Anterior cingulate cortex (tissue), 58 donors: ENCODE measurements around the gene MEGF11.

Experiments
- DNase-seq, 58 donors: peaks; one replicate each; lab custom pipeline; 2025; lab: John Stamatoyannopoulos, UW

MEGF11 gene

DNA sequence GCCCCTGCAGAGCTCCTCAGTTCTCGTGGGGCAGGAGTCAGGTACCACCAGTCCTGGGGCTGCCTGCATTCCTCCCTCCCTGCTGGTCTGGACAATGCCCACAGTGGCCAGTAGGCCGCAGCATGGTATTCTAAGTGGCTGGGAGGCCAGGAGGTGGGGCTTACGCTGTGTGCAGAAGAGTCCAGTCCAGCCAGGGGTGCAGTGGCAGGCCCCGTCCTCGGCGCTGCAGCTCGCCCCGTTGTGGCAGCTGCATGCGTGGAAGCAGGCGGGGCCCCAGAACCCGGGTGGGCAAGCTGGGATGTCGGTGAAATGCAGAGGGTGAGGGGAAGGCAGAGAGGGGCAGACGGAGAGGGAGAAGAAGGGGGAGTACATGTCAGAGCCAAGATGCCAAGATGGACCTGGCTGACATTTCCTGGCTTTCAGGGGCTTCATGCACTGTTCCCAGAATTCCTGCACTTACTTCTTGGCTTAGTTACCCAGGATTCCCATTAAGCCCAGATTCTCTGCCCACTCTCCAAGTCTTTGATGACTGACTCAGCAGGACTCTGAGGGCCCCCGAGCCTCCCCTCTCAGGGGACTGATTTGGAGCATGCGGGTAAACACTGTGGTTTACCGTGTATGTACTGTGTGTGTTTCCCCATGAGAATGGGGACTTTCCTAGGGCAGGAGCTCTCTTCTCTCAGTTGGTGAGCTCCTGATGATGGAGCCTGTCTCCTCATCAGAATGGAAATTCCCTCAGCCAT lies 336.7 kb downstream of the MEGF11 start:
- peak in 51 of 58 donors; percentile 6 to 80 (median 50) for DNase-seq

DNA sequence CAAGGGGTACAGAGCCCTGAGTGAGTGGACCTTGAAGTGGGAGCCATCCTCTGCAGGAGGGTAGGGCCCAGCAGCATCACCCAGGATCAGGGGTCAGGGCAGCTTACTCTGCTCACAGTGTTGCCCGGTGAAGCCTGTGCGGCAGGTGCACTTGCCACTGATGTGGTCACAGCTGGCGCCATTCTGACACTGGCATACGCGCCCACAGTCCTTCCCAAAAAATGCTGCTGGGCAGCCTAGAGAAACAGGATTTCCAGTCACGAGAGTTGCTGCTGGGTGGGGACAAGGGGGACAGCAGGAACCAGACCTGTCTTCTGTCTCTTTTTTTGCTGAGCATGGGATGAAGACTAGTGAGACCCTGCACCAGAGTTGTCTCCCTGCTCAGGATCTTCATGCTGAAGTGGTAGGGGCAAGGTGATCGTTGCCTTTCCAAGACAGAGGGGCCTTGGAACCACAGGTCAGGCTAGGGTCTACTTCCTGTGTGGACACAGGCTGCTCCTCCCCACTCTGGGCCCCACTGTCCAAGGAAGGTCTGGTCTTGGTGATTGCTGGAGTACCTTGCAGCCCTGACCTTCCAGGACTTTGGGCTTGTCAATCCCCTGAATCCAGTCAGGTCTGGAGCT lies 337.4 kb downstream of the MEGF11 start:
- DNase-seq: no peak

DNA sequence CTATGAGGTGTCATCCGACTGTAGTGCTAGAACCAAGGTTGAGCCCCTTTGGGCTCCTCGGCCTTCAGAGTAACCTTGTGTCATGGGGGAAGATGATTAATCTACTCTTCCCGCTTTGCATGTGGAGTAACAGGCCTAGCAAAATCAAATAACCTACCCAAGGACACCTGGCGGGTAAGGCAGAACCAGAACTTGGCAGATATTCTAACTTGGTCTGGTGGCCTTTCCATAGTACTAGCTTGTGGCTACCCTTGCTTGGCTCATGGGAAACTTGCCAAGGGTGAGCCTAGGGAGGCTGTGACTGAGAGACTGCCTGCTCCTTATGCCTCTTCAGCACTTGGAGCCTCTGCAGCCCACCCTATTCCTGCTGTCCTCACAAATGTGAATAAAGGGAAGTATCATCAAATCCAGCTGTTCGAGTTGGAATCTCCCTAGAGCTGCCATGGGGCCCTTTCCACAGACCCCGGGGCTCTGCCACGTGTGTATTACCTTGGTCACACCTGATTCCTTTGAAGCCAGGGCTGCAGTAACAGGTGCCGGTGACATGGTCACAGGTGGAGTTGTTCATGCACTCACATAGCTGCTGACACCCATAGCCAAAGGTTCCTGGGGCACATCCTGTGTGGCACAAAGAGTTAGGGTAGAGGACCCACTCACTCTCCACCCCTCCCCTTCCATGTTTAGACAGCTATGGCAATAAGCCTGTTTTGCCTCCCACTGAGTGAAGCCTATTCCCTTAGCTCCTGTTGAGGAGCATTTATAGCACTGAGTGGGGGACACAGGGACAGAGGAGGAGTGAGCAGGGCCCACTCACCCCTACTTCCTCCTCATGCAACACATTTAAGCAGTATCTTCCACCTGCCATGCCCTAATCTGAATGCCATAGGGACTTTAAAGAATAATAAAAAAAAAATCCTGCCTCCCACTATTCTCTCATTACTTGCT lies 338.3 kb downstream of the MEGF11 start:
- no peak for DNase-seq

DNA sequence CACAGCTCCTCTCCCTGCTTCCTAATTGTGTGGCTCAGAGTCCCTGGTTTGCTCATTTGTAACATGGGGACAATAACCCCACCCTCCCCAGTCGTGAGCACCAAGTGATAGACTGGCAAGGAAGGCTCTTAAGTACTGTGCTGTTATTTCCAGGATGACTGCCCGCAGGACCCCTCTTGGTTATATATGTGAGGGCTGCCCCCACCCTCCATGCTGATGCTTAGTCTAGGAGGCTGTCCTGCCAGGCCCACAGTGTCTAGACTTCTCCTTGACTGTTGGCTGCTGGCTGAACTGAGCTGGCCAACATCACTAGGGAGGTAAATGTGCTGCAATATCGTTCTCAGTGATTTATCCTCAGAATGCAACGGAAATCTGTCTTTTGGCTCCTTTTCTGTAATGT lies 339.2 kb downstream of the MEGF11 start:
- no peak for DNase-seq

DNA sequence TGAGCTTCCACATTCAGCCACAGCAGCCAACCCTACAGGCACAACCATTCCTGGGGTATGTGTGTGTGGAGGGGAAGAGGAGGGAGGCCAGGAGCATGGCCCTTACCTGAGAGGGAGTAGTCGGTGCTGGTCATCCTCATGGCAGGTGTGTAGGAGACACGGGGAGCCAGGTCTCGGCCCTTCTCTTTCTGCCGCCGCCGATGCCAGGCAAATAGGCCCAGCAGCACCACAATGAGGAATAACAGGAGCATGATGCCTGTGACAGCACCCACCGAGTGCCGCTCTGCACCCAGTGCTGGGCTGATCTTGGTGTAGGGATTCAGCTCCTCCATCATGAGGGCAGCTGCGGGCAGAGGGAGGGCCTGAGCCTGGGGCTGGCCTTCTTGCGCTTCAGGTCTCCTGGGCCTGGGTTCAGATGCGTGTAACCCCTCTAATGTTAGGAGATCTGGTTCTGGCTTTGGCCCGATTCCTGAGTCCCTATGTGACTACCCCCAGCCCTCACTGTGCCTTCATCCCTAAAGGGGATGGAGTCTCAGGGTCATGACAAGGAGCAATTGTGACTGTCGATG lies 339.8 kb downstream of the MEGF11 start:
- DNase-seq: no peak

DNA sequence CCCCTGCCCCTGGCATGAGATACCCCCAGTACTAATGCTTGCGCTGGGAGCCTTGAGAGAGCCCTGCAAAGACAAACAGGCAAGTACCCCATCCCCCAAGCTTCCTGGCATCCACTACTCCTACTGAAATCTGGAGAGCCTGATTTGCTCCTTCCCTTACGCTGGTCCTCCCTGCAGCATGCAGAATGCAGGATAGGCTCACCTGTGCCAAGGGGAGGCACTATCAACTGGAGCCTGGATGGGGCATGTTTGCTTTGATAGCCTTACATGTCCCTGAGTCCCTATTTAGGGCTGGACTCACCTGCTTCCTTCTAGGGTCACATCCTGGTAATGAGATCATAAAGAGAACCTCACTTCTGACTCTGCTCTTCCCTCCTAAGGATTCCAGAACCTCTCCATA lies 341.3 kb downstream of the MEGF11 start:
- no peak for DNase-seq

DNA sequence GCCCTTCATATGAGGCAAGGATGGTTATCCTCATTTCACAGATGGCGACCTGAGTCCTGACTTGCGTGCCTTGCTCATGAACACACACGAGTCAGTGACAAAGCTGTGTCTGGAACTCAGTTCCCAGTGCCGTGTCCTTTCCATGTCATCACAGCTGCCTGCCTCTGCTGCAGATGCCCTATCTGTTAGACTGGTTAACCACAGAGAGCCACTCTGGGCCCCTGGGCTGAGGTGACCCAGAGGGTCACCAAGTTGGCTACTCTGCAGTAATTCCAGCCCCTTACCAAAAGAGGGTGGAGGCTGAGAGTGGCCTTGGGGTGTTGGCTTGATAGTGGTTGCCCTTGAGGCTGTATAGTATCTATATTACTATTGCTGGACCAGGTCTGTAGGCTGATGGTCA lies 343.2 kb downstream of the MEGF11 start:
- DNase-seq: no peak

DNA sequence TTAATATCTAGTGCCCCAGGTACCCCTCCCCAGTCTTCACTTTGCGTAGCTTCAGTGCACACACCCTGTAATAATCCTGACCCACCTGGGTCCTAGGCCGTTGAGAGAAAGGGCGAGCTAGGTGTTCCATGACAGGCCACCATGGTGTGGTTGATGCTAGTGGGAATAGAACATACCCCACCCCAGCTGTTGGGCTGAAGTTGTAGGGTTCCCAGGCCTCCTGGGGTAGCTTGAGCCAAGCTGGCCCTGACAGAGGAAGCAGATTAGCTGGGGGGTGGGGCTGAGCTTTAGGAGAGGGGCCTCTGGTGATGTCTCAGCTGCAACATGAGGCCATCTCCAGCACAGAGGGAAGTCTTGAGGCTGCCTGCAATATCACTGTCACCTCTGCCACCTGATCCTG lies 343.7 kb downstream of the MEGF11 start:
- no peak for DNase-seq

DNA sequence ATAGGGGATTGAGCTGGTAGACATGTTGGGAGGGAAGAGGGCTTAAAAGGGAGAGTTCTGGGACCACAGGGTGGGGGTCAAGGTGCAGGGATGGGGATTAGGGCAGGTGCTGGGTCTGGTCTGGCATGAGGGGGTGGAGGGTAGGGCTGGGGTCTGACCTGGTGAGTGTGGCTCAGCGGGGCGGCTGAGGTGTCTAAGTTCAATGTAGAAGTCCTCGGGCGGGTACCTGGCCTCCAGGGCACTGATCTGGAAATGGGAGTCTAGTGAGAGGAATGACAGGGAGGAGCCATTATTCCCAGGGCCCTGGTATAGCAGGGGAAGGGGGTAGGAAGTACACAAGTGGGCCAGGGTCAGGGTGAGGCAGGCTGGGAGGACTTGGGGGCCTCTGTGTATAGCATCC lies 344.7 kb downstream of the MEGF11 start:
- no peak for DNase-seq

DNA sequence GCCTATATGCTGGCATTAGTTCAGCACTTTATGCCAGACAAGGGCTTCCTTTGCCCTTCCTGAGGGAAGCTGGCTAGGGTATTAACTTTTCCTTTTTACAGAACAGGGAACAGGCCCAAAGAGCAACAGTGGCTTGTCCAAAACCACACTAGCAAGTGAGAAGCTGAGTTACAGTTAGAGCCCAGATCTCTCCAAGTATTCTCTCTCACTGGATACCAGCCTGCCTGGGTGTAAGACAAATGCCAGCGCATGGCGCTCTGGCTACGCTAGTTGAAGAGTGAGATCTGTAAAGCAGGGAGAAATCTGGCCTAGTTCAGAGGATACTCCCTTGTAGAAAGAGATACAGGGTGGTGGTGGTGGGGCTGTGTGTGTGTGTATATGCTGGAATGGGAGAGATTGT lies 345.9 kb downstream of the MEGF11 start:
- no peak for DNase-seq

DNA sequence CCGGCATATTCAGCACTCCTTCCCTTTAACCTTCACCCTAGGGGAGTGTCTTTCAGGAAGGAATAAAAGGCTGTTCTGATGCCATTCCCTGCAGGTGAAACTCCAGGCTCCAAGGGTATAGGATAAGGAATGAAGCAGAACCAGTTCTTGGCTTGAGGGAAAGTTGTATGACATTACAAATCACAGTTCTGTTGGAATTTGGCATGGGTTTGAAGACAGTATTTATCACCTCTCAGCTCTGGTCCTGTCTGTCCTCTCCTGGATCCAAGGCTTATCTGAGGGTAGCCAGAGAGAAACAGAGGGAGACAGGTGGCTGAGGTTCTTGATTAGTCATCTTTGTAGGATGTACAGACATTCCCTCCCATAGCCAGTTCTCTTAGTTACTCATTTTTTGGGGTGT lies 347.2 kb downstream of the MEGF11 start:
- no peak for DNase-seq

DNA sequence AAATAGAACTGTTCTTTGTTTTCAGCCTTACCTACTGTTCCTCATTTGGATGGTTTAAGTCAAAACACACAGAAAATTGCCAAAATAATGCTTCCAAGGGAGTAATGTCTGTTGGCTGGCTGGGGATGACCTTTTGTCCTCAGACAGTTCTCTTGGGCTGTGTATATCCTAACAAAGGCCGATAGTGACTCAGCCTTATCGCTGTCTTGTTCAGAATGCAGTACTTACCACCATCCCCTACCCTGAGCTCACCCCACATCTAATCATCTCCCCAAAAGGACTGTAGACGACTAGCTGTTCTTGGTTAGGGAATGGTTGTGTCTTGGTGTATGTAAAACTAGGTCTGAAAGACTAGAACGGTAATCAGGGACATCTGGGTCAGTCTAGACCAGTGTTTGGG lies 349.2 kb downstream of the MEGF11 start:
- DNase-seq: no peak

DNA sequence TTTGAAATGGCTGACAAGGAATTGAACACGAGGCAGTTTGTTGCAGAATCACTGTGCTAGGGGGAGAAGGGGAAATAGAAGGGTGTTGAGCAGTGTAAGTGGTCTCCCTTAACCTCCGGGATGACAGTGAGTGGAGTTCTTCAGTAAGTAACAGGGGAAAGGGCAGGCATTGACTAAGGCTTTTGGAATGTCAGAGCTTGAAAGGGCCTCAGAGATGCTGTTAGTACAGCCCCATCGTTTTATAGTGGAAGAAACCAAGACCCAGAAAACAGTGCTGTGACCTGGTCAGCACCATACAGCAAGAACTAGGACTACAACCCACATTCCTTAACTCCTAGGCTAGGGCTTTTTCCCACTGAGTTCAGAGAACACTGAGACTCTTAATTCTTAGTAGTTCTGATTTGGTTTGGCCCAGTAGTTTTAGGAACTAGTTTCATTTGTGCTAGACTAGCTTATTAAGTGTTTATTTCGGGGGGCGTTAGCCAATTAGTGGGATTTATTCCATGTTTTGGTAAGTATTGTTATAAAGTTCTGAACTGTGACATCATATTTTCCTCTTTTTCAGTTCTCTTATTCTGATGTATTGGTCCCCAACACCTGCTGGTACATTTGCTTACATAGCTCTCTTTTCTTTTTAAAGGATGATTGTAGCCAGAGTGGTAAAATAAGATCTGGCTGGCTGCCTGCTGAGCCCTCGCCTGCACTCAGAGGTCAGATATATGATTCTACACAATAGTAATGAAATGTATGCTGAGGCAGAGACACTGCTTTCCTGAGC lies 350.1 kb downstream of the MEGF11 start:
- DNase-seq: no peak

DNA sequence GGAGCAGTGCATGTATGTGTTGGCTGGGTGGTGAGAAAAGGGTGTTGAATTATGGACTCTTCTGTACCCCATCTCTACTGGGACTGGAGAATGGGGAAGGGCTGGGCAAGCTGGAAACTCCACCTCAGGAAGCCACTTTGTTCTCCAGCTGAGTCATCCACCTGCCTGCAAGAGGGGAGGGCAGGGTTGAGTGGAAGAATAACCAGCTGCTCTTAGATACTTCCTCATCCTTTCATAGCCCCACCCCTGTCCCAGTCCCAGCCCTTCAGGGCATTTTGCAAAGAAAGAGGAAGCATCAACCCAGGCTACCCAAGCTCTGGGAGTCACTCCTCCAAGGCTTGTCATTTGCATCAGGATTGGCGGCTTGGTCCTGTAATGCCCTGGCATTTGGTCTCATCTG lies 351.2 kb downstream of the MEGF11 start:
- DNase-seq: peak in 4 of 58 donors; percentile 7 to 25 (median 18)

DNA sequence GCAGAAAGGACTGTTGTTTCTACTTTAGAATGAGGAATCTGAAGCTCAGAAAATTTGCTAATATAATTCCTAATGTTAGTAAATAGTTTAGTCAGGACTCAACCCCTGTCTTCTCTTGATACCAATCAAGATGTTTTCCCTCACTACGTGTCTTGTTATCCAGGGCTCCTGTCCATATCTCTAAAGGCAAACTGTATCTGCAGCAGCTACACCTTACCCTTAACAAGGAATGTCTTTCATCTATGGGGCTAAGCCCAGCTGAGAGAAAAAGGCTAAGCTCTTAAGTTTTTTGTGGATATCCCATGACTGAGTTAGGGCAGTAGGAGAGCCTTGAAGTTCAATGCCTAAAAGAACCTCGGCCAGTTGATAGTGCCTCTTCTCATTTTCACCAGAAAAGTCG lies 351.7 kb downstream of the MEGF11 start:
- DNase-seq: no peak

DNA sequence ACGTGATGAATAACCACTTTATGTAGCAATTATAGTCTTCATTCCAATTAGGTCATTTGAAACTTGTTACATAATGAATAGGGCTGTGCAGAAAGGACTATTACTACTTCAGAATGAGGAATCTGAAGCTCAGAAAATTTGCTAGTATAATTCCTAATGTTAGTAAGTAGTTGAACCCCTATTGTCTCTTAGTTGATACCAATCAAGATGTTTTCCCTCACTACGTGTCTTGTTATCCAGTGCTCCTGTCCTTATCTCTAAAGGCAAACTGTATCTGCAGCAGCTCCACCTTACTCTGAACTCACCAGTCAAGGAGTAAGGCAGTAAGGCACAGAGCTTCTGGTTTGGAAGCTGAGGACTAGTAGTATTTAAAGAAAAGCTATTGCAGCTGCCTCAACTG lies 352.2 kb downstream of the MEGF11 start:
- no peak for DNase-seq

DNA sequence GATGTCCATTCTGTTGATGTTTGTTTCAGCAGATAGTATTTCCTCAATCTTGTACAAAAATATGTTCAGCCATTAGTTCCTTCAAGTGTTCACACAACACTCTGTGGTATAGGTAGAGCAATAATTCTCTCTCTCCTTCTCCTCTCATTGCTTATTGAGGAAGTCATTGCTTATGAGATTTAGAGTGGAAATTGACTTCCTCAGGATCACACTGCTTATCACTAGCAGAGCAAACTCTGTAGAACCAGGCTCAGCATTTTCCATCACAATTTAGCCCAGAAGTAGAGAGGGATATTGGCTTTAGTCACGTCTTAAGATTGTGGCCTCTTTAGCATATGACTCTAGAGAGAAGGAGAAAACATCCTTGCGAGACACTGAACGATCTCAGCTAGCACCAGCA lies 353.1 kb downstream of the MEGF11 start:
- DNase-seq: no peak

DNA sequence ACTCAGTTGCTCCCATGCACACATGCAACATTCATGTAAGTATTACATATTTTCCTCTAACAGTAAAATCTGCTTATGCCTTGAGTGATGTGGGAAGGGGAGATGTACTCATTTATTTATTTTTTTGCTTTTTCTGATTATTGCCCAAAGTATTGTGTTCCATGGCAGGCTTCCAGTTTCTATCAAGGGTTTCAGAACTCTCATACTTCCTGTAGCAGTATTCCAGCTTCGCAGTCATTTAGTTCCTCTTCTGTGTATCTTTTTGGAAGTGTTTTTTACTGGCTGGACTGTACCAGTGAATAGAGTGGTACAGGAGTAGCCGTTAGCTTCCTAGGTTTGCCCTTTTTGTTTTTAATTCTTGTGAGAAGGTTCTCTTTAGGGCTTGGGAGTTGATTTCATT lies 357.3 kb downstream of the MEGF11 start:
- no peak for DNase-seq

DNA sequence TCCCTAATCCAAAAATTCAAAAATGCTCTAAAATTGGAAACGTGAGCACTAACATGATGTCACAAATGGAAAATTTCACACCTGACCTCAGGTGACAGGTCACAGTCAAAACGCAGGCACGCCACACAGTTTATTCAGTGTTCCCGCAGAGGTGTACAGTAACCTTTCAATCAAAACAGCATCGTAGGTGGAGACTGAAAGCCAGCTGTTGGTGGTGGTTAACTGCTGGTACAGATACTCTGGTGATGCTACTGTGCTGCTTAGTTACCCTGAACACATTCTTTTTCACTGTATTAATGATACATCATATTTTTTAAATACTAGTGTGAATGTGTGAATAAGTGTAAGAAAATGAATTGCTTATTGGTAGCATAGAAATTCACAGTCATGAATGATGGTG lies 360.5 kb downstream of the MEGF11 start:
- DNase-seq: no peak

DNA sequence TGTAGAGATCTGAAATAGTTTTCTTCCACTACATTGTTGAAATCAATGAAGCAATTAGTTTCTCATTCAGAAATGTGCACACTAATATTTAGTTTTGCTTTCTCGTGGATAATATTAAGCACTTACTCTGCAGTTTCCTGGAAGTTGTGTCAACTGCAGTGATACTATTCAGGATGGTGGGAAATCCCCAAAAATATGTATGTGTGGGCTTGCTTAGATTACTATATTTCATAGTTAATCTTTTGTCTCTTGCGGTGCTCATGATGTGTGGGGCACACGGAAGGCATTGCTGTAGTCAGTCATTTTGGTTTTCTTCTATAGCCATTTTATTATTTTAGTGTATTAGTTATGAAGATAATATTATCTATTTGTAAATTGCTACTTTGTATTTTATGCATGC lies 364.6 kb downstream of the MEGF11 start:
- no peak for DNase-seq
